WTC11 (cell line): Measurements from ENCODE around the gene HAVCR2.

Source experiments
- ATF1 ChIP-seq: sonication (generic); formaldehyde crosslinking; IDR thresholded peaks from 2 replicates; pipeline ENCODE4 v1.8.1; 2023; ENCODE audit warnings: mild to moderate bottlenecking, moderate library complexity, missing genetic modification reagents
- CREM ChIP-seq: sonication (generic); formaldehyde crosslinking; IDR thresholded peaks from 2 replicates; pipeline ENCODE4 v1.8.1; 2022; ENCODE audit warnings: mild to moderate bottlenecking, missing genetic modification reagents, moderate library complexity
- GABPB1 ChIP-seq: sonication (generic); formaldehyde crosslinking; IDR thresholded peaks from 2 replicates; pipeline ENCODE4 v1.8.1; 2023; ENCODE audit warnings: mild to moderate bottlenecking, missing genetic modification reagents
- PRRX2 ChIP-seq: fragments of 250-450 bp; sonication (Bioruptor Pico); IDR thresholded peaks from 2 replicates; pipeline ENCODE4 v1.8.0; 2021; ENCODE audit warnings: mild to moderate bottlenecking
- RELA ChIP-seq: sonication (generic); formaldehyde crosslinking; IDR thresholded peaks from 2 replicates; pipeline ENCODE4 v1.8.1; 2022; ENCODE audit warnings: missing genetic modification reagents, mild to moderate bottlenecking, borderline replicate concordance
- TP53 ChIP-seq: sonication (generic); formaldehyde crosslinking; IDR thresholded peaks from 2 replicates; pipeline ENCODE4 v1.8.1; 2023; ENCODE audit warnings: mild to moderate bottlenecking, missing genetic modification reagents
- ZNF317 ChIP-seq: sonication (generic); formaldehyde crosslinking; IDR thresholded peaks from 2 replicates; pipeline ENCODE4 v1.8.1; 2023; ENCODE audit warnings: low read depth, mild to moderate bottlenecking, moderate library complexity, missing genetic modification reagents, borderline replicate concordance
- TF ChIP-seq, protein P1 (sequence below): fragments of 200-600 bp; IDR thresholded peaks from 2 replicates; pipeline ENCODE4 v1.8.0; 2022; ENCODE audit warnings: antibody characterized with exemption

- TF ChIP-seq, protein P1, sequence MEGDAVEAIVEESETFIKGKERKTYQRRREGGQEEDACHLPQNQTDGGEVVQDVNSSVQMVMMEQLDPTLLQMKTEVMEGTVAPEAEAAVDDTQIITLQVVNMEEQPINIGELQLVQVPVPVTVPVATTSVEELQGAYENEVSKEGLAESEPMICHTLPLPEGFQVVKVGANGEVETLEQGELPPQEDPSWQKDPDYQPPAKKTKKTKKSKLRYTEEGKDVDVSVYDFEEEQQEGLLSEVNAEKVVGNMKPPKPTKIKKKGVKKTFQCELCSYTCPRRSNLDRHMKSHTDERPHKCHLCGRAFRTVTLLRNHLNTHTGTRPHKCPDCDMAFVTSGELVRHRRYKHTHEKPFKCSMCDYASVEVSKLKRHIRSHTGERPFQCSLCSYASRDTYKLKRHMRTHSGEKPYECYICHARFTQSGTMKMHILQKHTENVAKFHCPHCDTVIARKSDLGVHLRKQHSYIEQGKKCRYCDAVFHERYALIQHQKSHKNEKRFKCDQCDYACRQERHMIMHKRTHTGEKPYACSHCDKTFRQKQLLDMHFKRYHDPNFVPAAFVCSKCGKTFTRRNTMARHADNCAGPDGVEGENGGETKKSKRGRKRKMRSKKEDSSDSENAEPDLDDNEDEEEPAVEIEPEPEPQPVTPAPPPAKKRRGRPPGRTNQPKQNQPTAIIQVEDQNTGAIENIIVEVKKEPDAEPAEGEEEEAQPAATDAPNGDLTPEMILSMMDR, result no peak
- TF ChIP-seq ATF1 (CRISPR knock-in tag) (no peak), CREM (CRISPR knock-in tag) (no peak), TP53 (no peak), ZNF317 (CRISPR knock-in tag) (no peak), GABPB1 (CRISPR knock-in tag) (no peak), PRRX2 (CRISPR knock-in tag) (no peak), RELA (CRISPR knock-in tag) (no peak)
Measured at GRCh38 chr5:157072508-157072907, 36.3 kb downstream of the HAVCR2 start.
